ENCODE results near the gene TRIM9.

DNA sequence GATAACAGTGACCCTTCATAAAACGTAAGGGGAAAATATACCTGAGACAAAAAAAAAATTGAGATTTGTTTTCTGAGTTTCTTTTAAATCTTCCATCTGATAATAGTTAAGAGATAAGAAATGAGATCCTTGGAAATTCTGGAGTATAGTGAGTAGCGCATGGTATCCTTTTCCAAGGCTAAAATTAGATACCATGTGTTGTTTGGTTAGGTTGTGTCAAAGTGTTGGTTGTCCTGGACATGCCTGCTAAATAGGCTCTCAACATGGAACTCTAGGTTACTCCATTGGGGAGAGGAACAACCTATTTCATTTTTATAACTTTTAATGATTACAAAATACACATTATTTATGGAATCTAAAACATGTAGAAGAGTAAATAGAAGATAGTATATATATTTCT lies 165.4 kb downstream of the TRIM9 start:
- no peak for TF ChIP-seq POLR2A (IDR thresholded peaks at IDR 0.05)
- TF ChIP-seq, protein P1, sequence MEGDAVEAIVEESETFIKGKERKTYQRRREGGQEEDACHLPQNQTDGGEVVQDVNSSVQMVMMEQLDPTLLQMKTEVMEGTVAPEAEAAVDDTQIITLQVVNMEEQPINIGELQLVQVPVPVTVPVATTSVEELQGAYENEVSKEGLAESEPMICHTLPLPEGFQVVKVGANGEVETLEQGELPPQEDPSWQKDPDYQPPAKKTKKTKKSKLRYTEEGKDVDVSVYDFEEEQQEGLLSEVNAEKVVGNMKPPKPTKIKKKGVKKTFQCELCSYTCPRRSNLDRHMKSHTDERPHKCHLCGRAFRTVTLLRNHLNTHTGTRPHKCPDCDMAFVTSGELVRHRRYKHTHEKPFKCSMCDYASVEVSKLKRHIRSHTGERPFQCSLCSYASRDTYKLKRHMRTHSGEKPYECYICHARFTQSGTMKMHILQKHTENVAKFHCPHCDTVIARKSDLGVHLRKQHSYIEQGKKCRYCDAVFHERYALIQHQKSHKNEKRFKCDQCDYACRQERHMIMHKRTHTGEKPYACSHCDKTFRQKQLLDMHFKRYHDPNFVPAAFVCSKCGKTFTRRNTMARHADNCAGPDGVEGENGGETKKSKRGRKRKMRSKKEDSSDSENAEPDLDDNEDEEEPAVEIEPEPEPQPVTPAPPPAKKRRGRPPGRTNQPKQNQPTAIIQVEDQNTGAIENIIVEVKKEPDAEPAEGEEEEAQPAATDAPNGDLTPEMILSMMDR (IDR thresholded peaks at IDR 0.05), result no peak

Measured in ovary (tissue), 3 donors.